ENCODE data around the gene TMEM235. TPM values are rescaled to one million over a fixed set of nuclear protein-coding genes. Genes with fewer than 3 reads are reported as not detected.

Gene TMEM235
- polyA plus RNA-seq, 2 donors = not detected

DNA sequence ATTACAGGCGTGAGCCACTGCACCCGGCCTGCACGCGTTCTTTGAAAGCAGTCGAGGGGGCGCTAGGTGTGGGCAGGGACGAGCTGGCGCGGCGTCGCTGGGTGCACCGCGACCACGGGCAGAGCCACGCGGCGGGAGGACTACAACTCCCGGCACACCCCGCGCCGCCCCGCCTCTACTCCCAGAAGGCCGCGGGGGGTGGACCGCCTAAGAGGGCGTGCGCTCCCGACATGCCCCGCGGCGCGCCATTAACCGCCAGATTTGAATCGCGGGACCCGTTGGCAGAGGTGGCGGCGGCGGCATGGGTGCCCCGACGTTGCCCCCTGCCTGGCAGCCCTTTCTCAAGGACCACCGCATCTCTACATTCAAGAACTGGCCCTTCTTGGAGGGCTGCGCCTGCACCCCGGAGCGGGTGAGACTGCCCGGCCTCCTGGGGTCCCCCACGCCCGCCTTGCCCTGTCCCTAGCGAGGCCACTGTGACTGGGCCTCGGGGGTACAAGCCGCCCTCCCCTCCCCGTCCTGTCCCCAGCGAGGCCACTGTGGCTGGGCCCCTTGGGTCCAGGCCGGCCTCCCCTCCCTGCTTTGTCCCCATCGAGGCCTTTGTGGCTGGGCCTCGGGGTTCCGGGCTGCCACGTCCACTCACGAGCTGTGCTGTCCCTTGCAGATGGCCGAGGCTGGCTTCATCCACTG, 17.3 kb upstream of the TMEM235 start, which contains the start of gene BIRC5:
Gene BIRC5, plus strand, starts transcription at position 238 of the 690 bp plus-strand sequence. Its CDS starts 64 bp downstream, at position 302.
- 0 to 1% methylated on average over 34 to 60 of the region's 60 CpGs for WGBS, 2 donors
- H3K36me3 ChIP-seq (ENCODE audit: control insufficient read depth in 2 of 2, insufficient read depth in 2 of 2, low read length in 1 of 2) = no peaks in the 10 kb centered on the region

GRCh38 chr17:78214706-78215061, 16.7 kb upstream of the TMEM235 start:
- Histone ChIP-seq H3K4me3 (ENCODE audit: low read depth in 1 of 2, low read length in 2 of 2) (peak overlapping the region; percentile 45 to 56), H3K4me1 (ENCODE audit: control insufficient read depth in 2 of 2, insufficient read depth in 2 of 2, low read length in 1 of 2) (peaks cover 0 to 3% of the 10 kb centered on the region in 2 donors), H3K36me3 (ENCODE audit: control insufficient read depth in 2 of 2, insufficient read depth in 2 of 2, low read length in 1 of 2) (no peaks in the 10 kb centered on the region), H3K9me3 (ENCODE audit: control insufficient read depth in 2 of 2, insufficient read depth in 1 of 2, low read depth in 1 of 2, low read length in 1 of 2) (no peaks in the 10 kb centered on the region), H3K27me3 (ENCODE audit: control insufficient read depth in 1 of 2, insufficient read depth in 2 of 2, low read length in 2 of 2) (no peaks in the 10 kb centered on the region), H3K27ac (ENCODE audit: low read depth in 2 of 2, low read length in 1 of 2) (no peak overlapping the region)
- 9 to 10% methylated on average over 5 of the region's 5 CpGs for WGBS, 2 donors

More for the DNA sequence above, 17.3 kb upstream of the TMEM235 start, which contains the start of gene BIRC5:
- Histone ChIP-seq H3K27ac (ENCODE audit: low read depth in 2 of 2, low read length in 1 of 2) (no peak within 1 kb of the TSS), H3K4me3 (ENCODE audit: low read depth in 1 of 2, low read length in 2 of 2) (peak within 1 kb of the TSS; percentile 45 to 56), H3K9me3 (ENCODE audit: control insufficient read depth in 2 of 2, insufficient read depth in 1 of 2, low read depth in 1 of 2, low read length in 1 of 2) (no peaks in the 10 kb centered on the region), H3K4me1 (ENCODE audit: control insufficient read depth in 2 of 2, insufficient read depth in 2 of 2, low read length in 1 of 2) (peaks cover 0 to 3% of the 10 kb centered on the region in 2 donors), H3K27me3 (ENCODE audit: control insufficient read depth in 1 of 2, insufficient read depth in 2 of 2, low read length in 2 of 2) (no peaks in the 10 kb centered on the region)

- H3K9me3 ChIP-seq (ENCODE audit: control insufficient read depth in 2 of 2, insufficient read depth in 1 of 2, low read depth in 1 of 2, low read length in 1 of 2) = no peaks in the 10 kb centered on the region
- no peaks in the 10 kb centered on the region for H3K4me1 ChIP-seq (ENCODE audit: control insufficient read depth in 2 of 2, insufficient read depth in 2 of 2, low read length in 1 of 2)
- no peaks in the 10 kb centered on the region for H3K36me3 ChIP-seq (ENCODE audit: control insufficient read depth in 2 of 2, insufficient read depth in 2 of 2, low read length in 1 of 2)
- H3K27ac ChIP-seq (ENCODE audit: low read depth in 2 of 2, low read length in 1 of 2) = no peak overlapping the region
- H3K4me3 ChIP-seq (ENCODE audit: low read depth in 1 of 2, low read length in 2 of 2) = no peak overlapping the region
- H3K27me3 ChIP-seq (ENCODE audit: control insufficient read depth in 1 of 2, insufficient read depth in 2 of 2, low read length in 2 of 2) = no peaks in the 10 kb centered on the region
- 59 to 73% methylated on average over 11 of the region's 11 CpGs for WGBS, 2 donors
Measured at GRCh38 chr17:78219396-78220150, 11.9 kb upstream of the TMEM235 start.

DNA sequence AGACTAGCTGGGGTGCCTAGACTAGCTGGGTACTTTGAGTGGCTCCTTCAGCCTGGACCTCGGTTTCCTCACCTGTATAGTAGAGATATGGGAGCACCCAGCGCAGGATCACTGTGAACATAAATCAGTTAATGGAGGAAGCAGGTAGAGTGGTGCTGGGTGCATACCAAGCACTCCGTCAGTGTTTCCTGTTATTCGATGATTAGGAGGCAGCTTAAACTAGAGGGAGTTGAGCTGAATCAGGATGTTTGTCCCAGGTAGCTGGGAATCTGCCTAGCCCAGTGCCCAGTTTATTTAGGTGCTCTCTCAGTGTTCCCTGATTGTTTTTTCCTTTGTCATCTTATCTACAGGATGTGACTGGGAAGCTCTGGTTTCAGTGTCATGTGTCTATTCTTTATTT, 8.4 kb upstream of the TMEM235 start:
- Histone ChIP-seq H3K36me3 (ENCODE audit: control insufficient read depth in 2 of 2, insufficient read depth in 2 of 2, low read length in 1 of 2) (no peaks in the 10 kb centered on the region), H3K4me1 (ENCODE audit: control insufficient read depth in 2 of 2, insufficient read depth in 2 of 2, low read length in 1 of 2) (no peaks in the 10 kb centered on the region), H3K27ac (ENCODE audit: low read depth in 2 of 2, low read length in 1 of 2) (no peak overlapping the region), H3K27me3 (ENCODE audit: control insufficient read depth in 1 of 2, insufficient read depth in 2 of 2, low read length in 2 of 2) (no peaks in the 10 kb centered on the region), H3K9me3 (ENCODE audit: control insufficient read depth in 2 of 2, insufficient read depth in 1 of 2, low read depth in 1 of 2, low read length in 1 of 2) (no peaks in the 10 kb centered on the region), H3K4me3 (ENCODE audit: low read depth in 1 of 2, low read length in 2 of 2) (no peak overlapping the region)
- WGBS, 2 donors = 80 to 84% methylated on average over 4 of the region's 4 CpGs

DNA sequence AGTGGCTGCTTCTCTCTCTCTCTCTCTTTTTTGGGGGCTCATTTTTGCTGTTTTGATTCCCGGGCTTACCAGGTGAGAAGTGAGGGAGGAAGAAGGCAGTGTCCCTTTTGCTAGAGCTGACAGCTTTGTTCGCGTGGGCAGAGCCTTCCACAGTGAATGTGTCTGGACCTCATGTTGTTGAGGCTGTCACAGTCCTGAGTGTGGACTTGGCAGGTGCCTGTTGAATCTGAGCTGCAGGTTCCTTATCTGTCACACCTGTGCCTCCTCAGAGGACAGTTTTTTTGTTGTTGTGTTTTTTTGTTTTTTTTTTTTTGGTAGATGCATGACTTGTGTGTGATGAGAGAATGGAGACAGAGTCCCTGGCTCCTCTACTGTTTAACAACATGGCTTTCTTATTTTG, 7.7 kb upstream of the TMEM235 start:
- Histone ChIP-seq H3K9me3 (ENCODE audit: control insufficient read depth in 2 of 2, insufficient read depth in 1 of 2, low read depth in 1 of 2, low read length in 1 of 2) (no peaks in the 10 kb centered on the region), H3K27me3 (ENCODE audit: control insufficient read depth in 1 of 2, insufficient read depth in 2 of 2, low read length in 2 of 2) (no peaks in the 10 kb centered on the region), H3K4me1 (ENCODE audit: control insufficient read depth in 2 of 2, insufficient read depth in 2 of 2, low read length in 1 of 2) (no peaks in the 10 kb centered on the region), H3K4me3 (ENCODE audit: low read depth in 1 of 2, low read length in 2 of 2) (no peak overlapping the region), H3K36me3 (ENCODE audit: control insufficient read depth in 2 of 2, insufficient read depth in 2 of 2, low read length in 1 of 2) (no peaks in the 10 kb centered on the region), H3K27ac (ENCODE audit: low read depth in 2 of 2, low read length in 1 of 2) (no peak overlapping the region)
- WGBS, 2 donors = 88 to 91% methylated on average over 3 of the region's 3 CpGs

- WGBS, 2 donors = 71 to 79% methylated on average over 27 of the region's 27 CpGs
- Histone ChIP-seq H3K27ac (ENCODE audit: low read depth in 2 of 2, low read length in 1 of 2) (no peak overlapping the region), H3K4me3 (ENCODE audit: low read depth in 1 of 2, low read length in 2 of 2) (no peak overlapping the region)
Measured at GRCh38 chr17:78224231-78225087, 7.0 kb upstream of the TMEM235 start.

DNA sequence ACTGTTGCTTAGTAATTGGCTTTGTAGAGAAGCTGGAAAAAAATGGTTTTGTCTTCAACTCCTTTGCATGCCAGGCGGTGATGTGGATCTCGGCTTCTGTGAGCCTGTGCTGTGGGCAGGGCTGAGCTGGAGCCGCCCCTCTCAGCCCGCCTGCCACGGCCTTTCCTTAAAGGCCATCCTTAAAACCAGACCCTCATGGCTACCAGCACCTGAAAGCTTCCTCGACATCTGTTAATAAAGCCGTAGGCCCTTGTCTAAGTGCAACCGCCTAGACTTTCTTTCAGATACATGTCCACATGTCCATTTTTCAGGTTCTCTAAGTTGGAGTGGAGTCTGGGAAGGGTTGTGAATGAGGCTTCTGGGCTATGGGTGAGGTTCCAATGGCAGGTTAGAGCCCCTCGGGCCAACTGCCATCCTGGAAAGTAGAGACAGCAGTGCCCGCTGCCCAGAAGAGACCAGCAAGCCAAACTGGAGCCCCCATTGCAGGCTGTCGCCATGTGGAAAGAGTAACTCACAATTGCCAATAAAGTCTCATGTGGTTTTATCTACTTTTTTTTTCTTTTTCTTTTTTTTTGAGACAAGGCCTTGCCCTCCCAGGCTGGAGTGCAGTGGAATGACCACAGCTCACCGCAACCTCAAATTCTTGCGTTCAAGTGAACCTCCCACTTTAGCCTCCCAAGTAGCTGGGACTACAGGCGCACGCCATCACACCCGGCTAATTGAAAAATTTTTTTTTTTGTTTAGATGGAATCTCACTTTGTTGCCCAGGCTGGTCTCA, 6.2 kb upstream of the TMEM235 start:
- H3K27ac ChIP-seq (ENCODE audit: low read depth in 2 of 2, low read length in 1 of 2) = no peak overlapping the region
- no peaks in the 10 kb centered on the region for H3K9me3 ChIP-seq (ENCODE audit: control insufficient read depth in 2 of 2, insufficient read depth in 1 of 2, low read depth in 1 of 2, low read length in 1 of 2)
- 92 to 95% methylated on average over 16 of the region's 16 CpGs for WGBS, 2 donors
- no peaks in the 10 kb centered on the region for H3K36me3 ChIP-seq (ENCODE audit: control insufficient read depth in 2 of 2, insufficient read depth in 2 of 2, low read length in 1 of 2)
- H3K27me3 ChIP-seq (ENCODE audit: control insufficient read depth in 1 of 2, insufficient read depth in 2 of 2, low read length in 2 of 2) = no peaks in the 10 kb centered on the region
- no peaks in the 10 kb centered on the region for H3K4me1 ChIP-seq (ENCODE audit: control insufficient read depth in 2 of 2, insufficient read depth in 2 of 2, low read length in 1 of 2)
- no peak overlapping the region for H3K4me3 ChIP-seq (ENCODE audit: low read depth in 1 of 2, low read length in 2 of 2)

More at GRCh38 chr17:78224231-78225087, 7.0 kb upstream of the TMEM235 start:
- Histone ChIP-seq H3K27me3 (ENCODE audit: control insufficient read depth in 1 of 2, insufficient read depth in 2 of 2, low read length in 2 of 2) (no peaks in the 10 kb centered on the region), H3K9me3 (ENCODE audit: control insufficient read depth in 2 of 2, insufficient read depth in 1 of 2, low read depth in 1 of 2, low read length in 1 of 2) (no peaks in the 10 kb centered on the region), H3K4me1 (ENCODE audit: control insufficient read depth in 2 of 2, insufficient read depth in 2 of 2, low read length in 1 of 2) (no peaks in the 10 kb centered on the region), H3K36me3 (ENCODE audit: control insufficient read depth in 2 of 2, insufficient read depth in 2 of 2, low read length in 1 of 2) (no peaks in the 10 kb centered on the region)

DNA sequence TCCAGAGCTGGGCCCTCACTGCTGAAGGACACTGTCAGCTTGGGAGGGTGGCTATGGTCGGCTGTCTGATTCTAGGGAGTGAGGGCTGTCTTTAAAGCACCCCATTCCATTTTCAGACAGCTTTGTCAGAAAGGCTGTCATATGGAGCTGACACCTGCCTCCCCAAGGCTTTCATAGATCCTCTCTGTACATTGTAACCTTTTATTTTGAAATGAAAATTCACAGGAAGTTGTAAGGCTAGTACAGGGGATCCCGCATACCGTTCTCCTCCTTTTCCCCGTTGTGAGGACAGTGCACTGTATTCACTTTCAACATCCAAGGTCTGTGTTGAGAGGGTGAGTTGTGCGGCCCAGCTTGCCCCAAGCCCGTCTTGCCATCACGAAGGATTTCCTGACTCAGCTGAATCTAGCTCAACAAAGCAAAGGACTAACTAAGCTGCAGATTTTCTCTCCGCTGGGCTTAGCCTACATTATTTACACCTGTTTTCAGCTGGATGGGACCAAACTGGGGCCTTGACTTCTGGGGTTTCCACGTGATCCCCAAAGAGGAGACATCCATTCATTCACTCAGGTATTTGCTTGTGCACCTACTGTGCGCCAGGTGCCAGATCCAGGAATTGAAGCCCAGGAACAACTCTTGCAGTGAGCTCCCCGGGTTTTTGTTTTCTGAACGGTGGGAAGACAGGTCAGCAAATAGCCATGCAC, 5.2 kb upstream of the TMEM235 start:
- Histone ChIP-seq H3K27ac (ENCODE audit: low read depth in 2 of 2, low read length in 1 of 2) (no peak overlapping the region), H3K36me3 (ENCODE audit: control insufficient read depth in 2 of 2, insufficient read depth in 2 of 2, low read length in 1 of 2) (no peaks in the 10 kb centered on the region), H3K9me3 (ENCODE audit: control insufficient read depth in 2 of 2, insufficient read depth in 1 of 2, low read depth in 1 of 2, low read length in 1 of 2) (no peaks in the 10 kb centered on the region), H3K4me1 (ENCODE audit: control insufficient read depth in 2 of 2, insufficient read depth in 2 of 2, low read length in 1 of 2) (peaks cover 0 to under 1% of the 10 kb centered on the region in 2 donors), H3K27me3 (ENCODE audit: control insufficient read depth in 1 of 2, insufficient read depth in 2 of 2, low read length in 2 of 2) (peaks cover 0 to under 1% of the 10 kb centered on the region in 2 donors), H3K4me3 (ENCODE audit: low read depth in 1 of 2, low read length in 2 of 2) (no peak overlapping the region)
- 70 to 75% methylated on average over 12 of the region's 12 CpGs for WGBS, 2 donors

Data from esophagus (tissue), 2 donors.